HepG2 (cell line): ENCODE results near the gene LGALS8. TPM values are rescaled to one million over a fixed set of nuclear protein-coding genes. Genes with fewer than 3 reads are reported as not detected.

Experiments used
- CBX5 ChIP-seq: sonication (generic); formaldehyde crosslinking; IDR thresholded peaks from 2 replicates; pipeline ENCODE4 v1.4.0; 2020; ENCODE audit warnings: missing genetic modification reagents, borderline replicate concordance
- MBD4 ChIP-seq: IDR thresholded peaks from 2 replicates; pipeline ENCODE4 v1.6.1; 2012; ENCODE audit warnings: low read length, inconsistent platforms, borderline replicate concordance
- NRL ChIP-seq: sonication (generic); formaldehyde crosslinking; IDR thresholded peaks from 2 replicates; pipeline ENCODE4 v1.5.0; 2020; ENCODE audit warnings: missing genetic modification reagents, mild to moderate bottlenecking, moderate library complexity, borderline replicate concordance
- RBM39 ChIP-seq: fragments of 200-400 bp; formaldehyde crosslinking; IDR thresholded peaks from one replicate; pipeline ENCODE4 v1.6.1; 2018; ENCODE audit warnings: antibody characterized with exemption, mild to moderate bottlenecking, low read depth, low read length; ENCODE audit not compliant: poor library complexity, severe bottlenecking
- SIN3A ChIP-seq: IDR thresholded peaks from 2 replicates; pipeline ENCODE4 v1.6.1; 2011; ENCODE audit warnings: low read depth, mild to moderate bottlenecking, control low read depth, low read length, borderline replicate concordance
- ZBTB38 ChIP-seq: sonication (generic); formaldehyde crosslinking; IDR thresholded peaks from 2 replicates; pipeline ENCODE4 v1.5.1; 2020; ENCODE audit warnings: mild to moderate bottlenecking, missing genetic modification reagents
- ZNF382 ChIP-seq: sonication (generic); formaldehyde crosslinking; IDR thresholded peaks from 2 replicates; pipeline ENCODE4 v1.5.0; 2020; ENCODE audit warnings: missing genetic modification reagents, mild to moderate bottlenecking, borderline replicate concordance
- ZNF460 ChIP-seq: sonication (generic); formaldehyde crosslinking; IDR thresholded peaks from 2 replicates; pipeline ENCODE4 v1.5.1; 2020; ENCODE audit warnings: missing genetic modification reagents, mild to moderate bottlenecking, borderline replicate concordance
- ZNF614 ChIP-seq: IDR thresholded peaks from 2 replicates; pipeline ENCODE4 v1.6.1; 2018; ENCODE audit warnings: missing biosample characterization, missing genetic modification reagents, inconsistent platforms, borderline replicate concordance
- ZNF615 ChIP-seq: sonication (generic); formaldehyde crosslinking; IDR thresholded peaks from 2 replicates; pipeline ENCODE4 v1.5.0; 2020; ENCODE audit warnings: mild to moderate bottlenecking, missing genetic modification reagents, borderline replicate concordance
- polyA plus RNA-seq, 8 experiments: library from polyadenylated mRNA; depleted of rRNA in 3 of 8; stranded (reverse) in 7 of 8; unstranded in 1 of 8; fragments of >200 nt; fragmentation: Illumina TruSeq in 4 of 8; extraction: Trizol in 4 of 8; gene quantifications; 2 replicates each; pipeline versions ENCODE4 v1.2.1 to v1.2.3, GENCODE V29; 2011 to 2016; ENCODE audit warnings: low read depth in 4 of 8, missing spikeins in 1 of 8, mixed read lengths in 1 of 8; ENCODE audit not compliant: insufficient read depth in 1 of 8
- total RNA-seq, 5 experiments: library from RNA; depleted of rRNA; stranded (reverse); fragments of >200 nt; fragmentation: Illumina TruSeq; extraction: Trizol; gene quantifications; 2 replicates each; pipeline ENCODE4 v1.2.3, GENCODE V29; 2016; ENCODE audit warnings: low read depth in 1 of 5
- TF ChIP-seq, protein P1 (sequence below): sonication (generic); formaldehyde crosslinking; IDR thresholded peaks from 2 replicates; pipeline ENCODE4 v1.5.1; 2020; ENCODE audit warnings: missing genetic modification reagents, mild to moderate bottlenecking, borderline replicate concordance
- TF ChIP-seq, protein P2 (sequence below): sonication (generic); formaldehyde crosslinking; IDR thresholded peaks from 2 replicates; pipeline ENCODE4 v1.4.0; 2020; ENCODE audit warnings: mild to moderate bottlenecking, missing genetic modification reagents, borderline replicate concordance

The LGALS8 gene
- total and polyA plus RNA-seq, 2 of the 13 experiments (the other 11 are each of a cell fraction or from before 2014, with no cell fraction given) = 29.3 to 185 TPM

DNA sequence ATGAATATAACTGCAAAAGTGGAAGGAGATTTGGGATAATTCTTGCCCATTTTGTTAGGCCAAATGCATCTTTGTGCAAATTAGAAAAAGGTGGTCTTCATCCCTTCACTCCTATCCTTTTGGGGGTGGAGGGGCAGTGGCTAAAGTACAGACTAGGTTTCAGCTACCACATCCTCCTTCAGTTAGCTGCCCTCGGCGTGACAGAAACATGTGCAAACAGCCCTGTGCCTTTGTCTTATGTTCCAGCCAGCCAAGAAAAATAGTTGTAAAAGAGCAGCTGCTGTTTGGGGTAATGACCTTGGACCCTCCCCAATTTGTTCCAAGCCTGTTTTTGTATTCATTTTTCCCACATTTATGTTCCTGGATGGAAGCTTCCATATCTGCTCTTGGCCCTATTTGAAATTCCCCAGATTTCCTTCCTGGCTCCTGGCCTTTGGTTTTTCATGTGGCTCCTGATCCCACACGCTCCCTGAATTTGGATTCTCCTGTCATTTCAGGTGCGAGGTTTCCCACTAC is 8.3 kb upstream of the LGALS8 start (continued):
- no peak for TF ChIP-seq ZNF615 (CRISPR knock-in tag)
- no peak for TF ChIP-seq ZNF460 (CRISPR knock-in tag)
- no peak for TF ChIP-seq ZBTB38 (CRISPR knock-in tag)
- no peak for TF ChIP-seq CBX5 (CRISPR knock-in tag)
- no peak for TF ChIP-seq ZNF382 (CRISPR knock-in tag)
- 0 out of 2 replicates have a peak, but pooled peaks have one; percentile 51 for TF ChIP-seq MBD4
- TF ChIP-seq RBM39 = no peak
- TF ChIP-seq SIN3A = no peak
- TF ChIP-seq, protein P1, sequence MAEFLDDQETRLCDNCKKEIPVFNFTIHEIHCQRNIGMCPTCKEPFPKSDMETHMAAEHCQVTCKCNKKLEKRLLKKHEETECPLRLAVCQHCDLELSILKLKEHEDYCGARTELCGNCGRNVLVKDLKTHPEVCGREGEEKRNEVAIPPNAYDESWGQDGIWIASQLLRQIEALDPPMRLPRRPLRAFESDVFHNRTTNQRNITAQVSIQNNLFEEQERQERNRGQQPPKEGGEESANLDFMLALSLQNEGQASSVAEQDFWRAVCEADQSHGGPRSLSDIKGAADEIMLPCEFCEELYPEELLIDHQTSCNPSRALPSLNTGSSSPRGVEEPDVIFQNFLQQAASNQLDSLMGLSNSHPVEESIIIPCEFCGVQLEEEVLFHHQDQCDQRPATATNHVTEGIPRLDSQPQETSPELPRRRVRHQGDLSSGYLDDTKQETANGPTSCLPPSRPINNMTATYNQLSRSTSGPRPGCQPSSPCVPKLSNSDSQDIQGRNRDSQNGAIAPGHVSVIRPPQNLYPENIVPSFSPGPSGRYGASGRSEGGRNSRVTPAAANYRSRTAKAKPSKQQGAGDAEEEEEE = no peak; the same call in 1 of the 2 replicates
- no peak for TF ChIP-seq NRL (CRISPR knock-in tag)
- TF ChIP-seq, protein P2, sequence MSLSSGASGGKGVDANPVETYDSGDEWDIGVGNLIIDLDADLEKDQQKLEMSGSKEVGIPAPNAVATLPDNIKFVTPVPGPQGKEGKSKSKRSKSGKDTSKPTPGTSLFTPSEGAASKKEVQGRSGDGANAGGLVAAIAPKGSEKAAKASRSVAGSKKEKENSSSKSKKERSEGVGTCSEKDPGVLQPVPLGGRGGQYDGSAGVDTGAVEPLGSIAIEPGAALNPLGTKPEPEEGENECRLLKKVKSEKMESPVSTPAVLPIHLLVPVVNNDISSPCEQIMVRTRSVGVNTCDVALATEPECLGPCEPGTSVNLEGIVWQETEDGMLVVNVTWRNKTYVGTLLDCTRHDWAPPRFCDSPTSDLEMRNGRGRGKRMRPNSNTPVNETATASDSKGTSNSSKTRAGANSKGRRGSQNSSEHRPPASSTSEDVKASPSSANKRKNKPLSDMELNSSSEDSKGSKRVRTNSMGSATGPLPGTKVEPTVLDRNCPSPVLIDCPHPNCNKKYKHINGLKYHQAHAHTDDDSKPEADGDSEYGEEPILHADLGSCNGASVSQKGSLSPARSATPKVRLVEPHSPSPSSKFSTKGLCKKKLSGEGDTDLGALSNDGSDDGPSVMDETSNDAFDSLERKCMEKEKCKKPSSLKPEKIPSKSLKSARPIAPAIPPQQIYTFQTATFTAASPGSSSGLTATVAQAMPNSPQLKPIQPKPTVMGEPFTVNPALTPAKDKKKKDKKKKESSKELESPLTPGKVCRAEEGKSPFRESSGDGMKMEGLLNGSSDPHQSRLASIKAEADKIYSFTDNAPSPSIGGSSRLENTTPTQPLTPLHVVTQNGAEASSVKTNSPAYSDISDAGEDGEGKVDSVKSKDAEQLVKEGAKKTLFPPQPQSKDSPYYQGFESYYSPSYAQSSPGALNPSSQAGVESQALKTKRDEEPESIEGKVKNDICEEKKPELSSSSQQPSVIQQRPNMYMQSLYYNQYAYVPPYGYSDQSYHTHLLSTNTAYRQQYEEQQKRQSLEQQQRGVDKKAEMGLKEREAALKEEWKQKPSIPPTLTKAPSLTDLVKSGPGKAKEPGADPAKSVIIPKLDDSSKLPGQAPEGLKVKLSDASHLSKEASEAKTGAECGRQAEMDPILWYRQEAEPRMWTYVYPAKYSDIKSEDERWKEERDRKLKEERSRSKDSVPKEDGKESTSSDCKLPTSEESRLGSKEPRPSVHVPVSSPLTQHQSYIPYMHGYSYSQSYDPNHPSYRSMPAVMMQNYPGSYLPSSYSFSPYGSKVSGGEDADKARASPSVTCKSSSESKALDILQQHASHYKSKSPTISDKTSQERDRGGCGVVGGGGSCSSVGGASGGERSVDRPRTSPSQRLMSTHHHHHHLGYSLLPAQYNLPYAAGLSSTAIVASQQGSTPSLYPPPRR (CRISPR knock-in tag) = peak; percentile 47; the same call in 1 of the 2 replicates
- TF ChIP-seq ZNF614 (CRISPR knock-in tag) = no peak
